Measurements from ENCODE around the gene FALEC.

The FALEC gene

DNA sequence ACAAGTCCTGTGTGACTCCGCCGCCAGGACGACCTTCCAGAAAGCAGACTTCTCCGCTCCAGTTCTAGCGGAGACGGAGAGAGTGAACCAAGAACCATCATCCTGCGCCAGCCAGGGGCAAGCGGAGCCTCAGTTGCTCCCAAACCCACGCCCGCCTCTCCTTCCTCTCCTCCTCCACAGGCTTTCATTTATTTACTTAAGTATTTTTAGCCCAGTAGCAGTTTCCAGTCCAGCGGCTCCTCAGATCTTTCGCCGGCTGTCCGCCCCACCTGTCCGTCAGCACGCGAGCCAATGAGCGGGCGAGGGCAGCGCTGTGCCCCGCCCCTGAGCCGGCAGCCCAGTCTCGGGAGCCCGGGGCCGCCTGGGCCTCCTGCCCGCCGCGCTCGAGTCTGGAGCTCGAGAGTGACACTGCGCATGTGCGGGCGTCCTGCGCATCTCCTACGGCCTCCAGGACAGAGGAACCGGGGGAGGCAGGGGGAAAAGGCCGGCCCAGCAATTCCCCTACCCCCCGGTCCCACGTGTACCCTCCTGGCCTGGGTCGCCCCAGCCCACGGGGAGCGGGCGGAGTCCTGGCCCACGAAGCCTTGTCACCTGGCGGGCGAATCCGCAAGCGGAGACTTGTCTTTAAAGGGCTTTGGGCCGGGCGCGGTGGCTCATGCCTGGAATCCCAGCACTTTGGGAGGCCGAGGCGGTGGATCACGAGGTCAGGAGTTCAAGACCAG is at the start of gene FALEC:
Gene FALEC (plus strand): TSS at position 425 of the 722 bp plus-strand sequence.
- peak; percentile 93 for DNase-seq

DNA sequence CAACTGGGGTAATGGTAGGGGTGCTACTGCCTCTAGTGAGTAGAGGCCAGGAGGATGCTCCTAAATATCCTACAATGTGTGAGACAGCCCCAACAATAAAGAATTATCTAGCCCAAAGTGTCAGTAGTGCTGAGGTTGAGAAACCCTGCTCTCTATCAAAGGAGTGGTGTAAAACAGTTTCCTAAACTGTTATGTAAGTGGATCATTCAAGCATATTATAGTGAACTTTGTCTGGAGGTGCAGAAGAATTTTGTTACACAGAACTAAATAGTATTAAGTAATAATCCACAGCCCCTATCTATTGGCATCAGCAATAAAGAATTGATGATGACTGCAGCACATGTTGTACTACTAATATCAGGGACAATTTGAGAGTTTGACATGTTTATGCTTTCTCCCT is 48.6 kb upstream of the FALEC start:
- no peak for DNase-seq

DNA sequence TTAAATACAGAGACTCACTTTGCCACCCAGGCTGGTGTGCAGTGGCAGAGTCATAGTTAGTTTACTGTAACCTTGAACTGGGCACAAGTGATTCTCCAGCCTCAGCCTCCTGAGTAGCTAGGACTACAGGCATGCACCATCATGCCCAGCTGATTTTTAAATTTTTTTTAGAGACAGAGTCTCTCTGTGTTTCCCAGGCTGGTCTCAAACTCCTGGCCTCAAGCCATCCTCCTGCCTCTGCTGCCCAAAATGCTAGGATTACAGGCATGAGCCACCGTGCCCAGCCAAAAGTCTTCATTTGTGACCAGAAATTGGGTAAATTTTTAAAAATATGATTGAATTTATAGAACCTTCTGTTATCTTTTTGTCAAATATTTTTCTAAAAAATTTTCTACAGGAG is 46.3 kb upstream of the FALEC start:
- DNase-seq = no peak

DNA sequence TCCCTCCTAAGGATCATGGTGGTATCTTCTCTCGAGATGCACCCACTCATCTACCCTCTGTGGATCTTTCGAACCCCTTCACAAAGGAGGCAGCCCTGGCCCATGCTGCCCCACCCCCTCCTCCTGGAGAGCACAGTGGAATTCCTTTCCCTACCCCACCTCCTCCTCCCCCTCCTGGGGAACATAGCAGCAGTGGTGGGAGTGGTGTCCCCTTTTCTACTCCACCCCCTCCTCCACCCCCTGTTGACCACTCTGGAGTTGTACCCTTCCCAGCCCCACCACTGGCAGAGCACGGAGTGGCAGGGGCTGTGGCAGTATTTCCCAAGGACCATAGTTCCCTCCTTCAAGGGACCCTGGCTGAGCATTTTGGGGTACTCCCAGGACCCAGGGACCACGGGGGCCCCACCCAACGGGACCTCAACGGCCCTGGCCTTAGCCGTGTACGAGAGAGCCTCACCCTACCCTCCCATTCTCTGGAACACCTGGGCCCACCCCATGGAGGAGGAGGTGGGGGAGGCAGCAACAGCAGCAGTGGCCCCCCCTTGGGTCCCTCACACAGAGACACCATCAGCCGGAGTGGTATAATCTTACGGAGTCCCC is 42.9 kb upstream of the FALEC start:
- no peak for DNase-seq

DNA sequence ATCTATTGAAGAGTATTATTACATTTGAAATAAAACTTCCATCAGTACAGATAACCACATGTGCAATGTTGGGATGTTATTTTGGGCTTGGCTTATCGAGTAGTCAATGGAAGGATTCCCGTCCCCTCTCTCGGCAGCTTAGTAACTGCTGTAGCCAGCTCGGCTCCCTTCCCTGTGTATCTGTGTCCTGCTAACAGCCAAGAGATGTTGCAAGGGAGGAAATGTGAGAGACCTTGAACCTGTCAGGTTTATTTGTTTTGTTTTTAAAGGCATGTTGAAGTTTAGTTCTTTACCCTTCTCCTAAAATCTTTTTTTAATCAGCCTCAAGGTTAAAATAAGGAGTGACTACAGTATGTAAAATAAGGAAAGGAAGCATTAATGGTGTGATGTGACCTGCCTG is 41.9 kb upstream of the FALEC start:
- DNase-seq = no peak

DNA sequence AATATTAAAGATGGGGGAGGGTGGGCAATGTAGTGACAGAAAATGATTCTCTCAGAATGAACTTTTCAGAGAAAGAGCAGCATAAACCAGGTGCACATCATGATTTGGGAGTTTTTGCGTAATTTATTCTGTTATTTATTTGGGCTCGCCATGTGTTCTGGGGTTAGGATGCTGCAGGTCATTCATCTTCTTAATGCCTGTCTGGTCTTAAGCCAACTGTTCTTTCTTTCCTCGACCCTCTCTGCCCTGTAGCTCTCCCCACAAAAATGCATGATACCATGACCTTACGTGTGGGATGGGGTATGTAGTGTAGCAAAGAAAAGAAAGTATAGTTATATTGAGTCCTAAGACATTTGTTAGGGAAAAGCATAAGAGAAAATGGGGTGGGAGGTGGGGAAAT is 40.7 kb upstream of the FALEC start:
- no peak for DNase-seq

DNA sequence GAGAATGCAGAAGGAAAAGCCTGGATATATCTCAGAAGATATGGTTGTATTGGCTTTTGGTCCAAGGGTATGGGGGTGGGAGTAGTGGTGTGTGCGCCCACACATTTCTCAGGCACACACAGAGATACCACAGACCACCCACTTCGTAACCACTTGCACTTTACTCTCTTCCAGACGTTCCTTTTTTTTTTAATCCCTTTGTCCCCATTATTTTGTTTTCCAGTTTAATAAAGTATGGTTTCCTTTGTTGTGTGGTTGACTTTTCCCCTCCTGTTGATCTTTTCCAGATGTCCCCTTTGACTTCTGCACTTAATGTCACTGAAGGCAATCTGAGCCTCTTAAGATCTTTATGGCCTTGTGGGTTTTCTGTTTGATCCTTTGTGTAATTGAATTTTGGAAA is 38.8 kb upstream of the FALEC start:
- no peak for DNase-seq

DNA sequence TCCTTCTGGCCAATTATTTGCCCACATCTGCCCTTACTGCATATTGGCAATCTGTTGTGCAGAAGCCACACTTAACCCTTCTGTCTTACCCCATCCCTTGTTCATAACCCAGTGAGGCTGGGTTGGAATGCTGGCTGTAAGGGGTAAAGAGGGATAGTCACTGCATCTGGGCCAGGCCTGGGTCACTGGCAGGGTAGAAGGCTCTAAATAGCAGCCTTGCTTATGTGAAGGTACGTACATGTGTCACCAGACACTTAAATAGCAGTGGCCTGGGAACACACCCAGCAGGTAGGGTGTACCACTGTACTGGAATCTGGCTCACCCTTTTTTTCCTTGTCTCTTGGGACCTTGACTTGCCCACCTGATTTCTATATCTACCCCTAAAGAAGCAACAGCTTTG is 38.2 kb upstream of the FALEC start:
- no peak for DNase-seq

DNA sequence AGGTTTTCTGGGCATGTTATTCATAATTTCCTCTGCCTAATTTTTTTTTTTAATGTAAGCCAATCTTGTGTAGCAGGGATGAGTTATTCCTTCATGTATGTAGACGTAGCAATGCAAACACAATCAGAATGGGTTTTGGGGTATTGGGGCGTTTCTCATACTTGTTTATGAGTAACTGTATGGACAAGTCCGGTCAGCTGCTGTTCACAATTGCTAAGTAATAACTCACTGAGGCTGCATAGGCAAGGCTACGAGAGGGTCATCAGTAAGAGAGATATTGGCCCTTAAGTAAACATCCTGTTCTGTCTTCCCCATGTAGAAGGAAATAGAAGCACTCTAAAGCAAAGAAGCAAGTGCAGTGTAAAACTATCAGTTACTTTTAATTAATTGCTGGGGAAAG is 37.8 kb upstream of the FALEC start:
- no peak for DNase-seq

DNA sequence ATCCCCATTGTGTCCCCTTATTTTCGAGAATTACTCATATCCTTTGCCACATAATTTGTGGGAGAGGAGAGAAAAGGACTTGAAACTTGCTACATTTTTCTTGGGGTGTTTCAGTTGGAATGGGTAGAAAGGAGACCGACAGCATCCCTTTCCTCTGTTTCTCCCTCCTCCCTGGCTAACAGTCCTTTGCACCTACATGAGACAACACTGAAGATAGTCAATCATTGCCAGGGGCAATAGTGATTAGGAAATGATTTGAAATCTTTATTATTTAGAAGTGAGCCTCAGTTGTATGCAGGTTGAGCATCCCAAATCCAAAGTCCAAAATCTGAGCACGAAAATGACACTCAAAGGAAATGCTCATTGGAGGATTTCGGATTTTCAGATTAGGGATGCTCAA is 36.2 kb upstream of the FALEC start:
- no peak for DNase-seq

DNA sequence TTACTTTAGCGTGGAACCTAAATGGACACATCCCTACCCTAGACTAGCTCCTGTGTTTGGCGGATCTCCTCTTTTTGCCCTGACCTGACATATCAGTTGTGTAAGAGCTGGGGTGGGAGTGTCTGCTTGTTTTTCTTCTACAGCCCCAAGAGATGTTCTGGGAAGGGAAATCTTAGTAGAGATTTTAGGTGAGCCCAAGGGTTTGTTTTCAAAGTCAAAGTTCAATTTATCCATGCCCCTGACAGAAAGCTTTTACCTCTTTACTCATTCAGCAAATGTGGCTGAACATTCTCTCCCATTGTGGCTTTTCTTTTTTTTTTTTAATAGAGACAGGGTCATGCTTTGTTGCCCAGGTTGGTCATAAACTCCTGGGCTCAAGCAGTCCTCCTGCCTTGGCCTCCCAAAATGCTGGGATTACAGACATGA is 35.6 kb upstream of the FALEC start:
- no peak for DNase-seq

DNA sequence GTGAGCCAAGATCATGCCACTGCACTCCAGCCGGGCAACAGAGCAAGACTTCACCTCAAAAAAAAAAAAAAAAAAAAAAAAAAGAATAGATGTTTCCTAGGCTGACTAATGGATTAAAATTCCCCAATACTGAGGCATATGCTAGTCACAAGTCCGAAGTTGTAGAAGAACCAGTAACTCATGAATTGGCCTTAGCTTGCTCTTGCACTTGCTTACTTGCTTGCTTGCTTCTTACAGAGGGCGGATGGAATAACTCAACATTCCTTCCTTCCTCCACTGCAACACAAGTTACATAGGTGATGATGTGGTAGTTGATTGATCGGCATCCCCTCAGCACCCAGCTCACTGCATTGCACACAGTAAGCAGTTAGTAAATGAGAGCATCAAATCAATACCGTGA is 31.1 kb upstream of the FALEC start:
- no peak for DNase-seq

DNA sequence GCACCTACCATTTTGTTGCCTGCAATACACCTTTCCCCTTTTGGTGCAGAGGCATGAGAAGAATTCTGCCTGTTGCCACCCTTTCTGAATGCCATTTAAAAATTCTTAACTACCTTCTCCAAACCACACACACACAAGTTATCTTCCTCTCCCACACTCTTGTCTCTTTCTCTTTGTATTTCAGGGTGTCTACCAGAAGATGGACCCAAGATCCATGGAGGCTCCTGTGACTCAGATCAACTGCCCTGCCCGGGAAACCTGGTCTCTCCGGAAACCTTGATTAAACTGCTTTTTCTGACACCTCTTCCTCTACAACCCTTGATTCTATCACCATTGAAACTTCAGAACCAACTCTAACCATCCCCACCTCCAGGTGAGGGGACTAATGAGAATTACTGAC is 30.7 kb upstream of the FALEC start:
- DNase-seq = no peak

DNA sequence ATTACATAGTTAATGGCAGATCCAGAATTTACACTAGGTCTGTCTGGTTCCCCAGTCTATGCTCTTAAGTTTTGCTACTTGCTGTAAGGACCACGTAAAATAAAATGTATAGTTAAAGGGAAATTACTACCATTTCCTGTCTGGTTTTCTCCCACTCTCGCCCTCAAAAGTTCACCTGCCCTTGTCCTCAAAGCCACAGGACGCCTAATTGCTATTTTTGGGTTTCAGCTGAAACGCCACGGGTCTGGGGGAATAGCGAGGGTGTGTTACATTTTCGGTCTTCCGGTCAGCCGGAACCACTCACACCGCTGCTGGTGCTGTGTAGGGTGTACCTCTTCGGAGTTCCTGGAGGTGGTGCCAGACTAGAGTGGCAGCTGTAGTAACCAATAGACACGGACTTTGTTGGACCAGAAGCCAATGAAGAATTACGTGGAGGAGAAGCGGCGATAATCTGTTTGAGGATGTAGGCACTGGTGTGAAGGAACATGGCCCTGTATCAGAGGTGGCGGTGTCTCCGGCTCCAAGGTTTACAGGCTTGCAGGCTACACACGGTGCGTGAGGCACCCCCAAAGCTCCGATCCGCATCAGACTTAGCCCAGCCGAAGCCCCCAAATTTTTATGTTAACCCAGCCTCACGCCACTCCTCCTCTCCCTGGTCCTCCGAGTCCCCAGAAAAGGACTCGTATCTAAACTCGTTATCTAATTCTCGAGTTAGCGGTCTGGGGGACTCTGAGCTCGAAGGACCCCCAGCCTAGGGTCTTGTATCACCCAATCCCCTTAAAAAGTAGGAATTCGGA is 28.4 kb upstream of the FALEC start, which contains the start of gene TARS2:
Gene TARS2 (plus strand): TSS at position 454 of the 797 bp plus-strand sequence. CDS start 32 bp downstream, at position 486.
- peak; percentile 97 for DNase-seq

DNA sequence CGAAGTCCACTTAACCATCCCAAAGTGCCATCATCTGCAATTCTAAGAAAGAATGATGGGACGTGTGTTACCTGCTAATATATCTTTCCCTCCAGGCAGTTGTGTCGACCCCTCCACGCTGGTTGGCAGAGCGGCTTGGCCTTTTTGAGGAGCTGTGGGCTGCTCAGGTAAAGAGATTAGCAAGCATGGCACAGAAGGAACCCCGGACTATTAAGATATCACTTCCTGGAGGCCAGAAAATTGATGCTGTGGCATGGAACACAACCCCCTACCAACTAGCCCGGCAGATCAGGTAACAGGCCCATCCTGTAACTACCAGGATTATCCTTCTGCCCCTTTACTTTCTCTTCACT is 27.8 kb upstream of the FALEC start:
- no peak for DNase-seq

DNA sequence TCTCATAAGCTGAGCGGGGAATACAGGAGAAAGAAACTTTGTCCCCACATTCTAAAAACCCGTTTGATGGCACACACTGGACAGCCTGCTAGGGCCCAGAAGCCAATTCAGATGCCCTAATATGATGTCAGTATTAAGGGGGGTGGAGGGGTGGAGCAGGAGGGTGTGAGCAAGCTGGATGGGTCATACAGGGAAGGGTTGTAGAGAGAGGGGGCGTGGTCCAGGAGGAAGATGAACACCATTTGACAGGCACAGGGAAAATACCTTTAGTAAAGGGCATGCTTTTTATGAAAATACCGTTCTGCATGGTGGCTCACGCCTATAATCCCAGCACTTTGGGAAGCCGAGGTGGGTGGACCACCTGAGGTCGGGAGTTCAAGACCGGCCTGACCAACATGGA is 22.4 kb upstream of the FALEC start:
- no peak for DNase-seq

DNA sequence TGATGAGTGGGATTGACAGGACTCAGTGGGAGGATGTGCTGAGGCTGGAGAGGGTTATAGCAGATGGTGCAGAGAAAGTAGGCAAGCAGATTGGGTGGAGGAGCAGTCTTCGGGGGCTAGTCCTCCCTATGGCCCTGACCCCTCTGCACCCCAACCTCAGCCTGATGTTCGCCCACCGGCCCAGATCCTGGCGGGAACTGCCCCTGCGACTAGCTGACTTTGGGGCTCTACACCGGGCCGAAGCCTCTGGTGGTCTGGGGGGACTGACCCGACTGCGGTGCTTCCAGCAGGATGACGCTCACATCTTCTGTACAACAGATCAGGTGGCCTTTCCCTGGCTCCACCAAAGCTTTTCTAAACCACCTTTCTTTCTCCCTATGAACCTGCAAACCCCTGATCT is 17.2 kb upstream of the FALEC start:
- no peak for DNase-seq

DNA sequence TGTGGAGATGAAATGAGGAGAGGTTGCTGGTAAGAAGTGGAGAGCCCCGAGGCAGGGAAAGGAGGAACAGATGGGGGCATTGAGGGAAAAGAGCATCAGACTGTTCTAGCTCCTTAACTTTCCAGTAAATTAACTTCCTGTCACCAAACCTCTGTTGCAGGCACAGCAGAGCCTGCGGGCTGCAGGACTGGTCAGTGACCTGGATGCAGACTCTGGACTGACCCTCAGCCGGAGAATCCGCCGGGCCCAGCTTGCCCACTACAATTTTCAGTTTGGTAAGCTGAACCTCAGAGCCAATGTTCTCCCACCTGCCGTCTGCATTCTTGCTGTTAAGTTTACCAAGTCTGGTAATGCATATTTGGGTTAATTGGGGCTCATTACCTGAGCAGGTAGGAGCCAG is 10.1 kb upstream of the FALEC start:
- DNase-seq = no peak

DNA sequence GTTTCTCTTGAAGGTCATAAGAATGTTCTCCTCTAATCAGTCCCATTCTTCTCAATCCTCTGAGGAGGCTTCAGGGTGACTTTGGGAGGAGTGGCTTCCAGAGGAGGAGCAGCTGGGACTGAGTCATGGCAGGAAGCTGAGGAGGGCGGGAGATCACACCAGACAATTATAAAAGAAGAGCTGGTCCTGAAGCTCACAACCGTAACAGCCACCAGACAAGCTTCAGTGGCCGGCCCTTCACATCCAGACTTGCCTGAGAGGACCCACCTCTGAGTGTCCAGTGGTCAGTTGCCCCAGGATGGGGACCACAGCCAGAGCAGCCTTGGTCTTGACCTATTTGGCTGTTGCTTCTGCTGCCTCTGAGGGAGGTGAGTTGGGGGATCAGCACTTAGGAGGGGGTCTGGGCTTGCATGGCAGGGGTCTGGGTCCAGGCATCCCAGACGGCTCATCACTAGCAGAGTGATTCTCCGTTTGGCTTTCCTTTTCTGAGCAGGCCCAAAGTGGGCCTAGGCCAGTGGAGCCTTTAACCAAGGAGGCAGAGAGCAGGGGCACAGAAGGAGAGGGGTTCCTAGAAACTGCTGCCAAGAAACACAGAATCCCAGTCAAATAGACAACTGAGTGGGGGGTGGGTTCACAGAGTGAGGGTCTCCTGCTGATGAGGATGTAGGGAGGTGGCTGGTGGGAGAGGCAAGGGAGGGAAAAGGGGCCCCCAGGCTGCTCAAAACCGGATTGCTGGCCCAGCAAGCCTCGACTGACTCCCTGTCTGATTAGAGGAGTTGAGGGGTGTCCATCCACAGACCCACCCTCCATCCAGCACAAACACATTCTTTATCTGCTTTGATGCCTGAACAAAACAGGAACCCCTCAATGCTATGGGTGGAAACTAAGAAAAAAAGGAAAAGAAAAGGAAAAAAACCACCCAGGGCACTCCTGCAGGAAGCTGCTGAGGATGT is 7.4 kb upstream of the FALEC start, which contains the start of gene ECM1:
Gene ECM1 (plus strand): TSS at position 198 of the 953 bp plus-strand sequence. CDS start 101 bp downstream, at position 299.
- no peak for DNase-seq

DNA sequence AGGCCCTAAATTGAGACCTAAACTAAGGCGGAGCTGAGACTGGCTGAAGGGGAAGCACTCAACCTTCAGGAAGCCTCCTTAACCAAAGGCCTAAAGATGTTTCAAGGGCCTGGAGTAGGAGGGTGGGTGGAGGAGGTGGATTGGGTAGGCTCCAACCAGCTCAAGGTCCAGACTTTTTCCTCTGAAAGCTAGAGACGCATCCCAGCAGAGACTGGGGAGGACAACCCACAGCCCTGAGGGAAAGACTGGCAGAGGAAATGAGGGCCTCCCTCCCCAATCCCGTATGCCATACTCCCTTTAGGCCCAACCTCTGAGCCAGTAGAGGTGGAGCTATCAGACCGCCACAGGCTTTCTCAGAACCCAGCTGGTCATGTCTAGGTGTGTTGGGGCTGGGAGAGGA is 6.6 kb upstream of the FALEC start:
- DNase-seq = no peak

DNA sequence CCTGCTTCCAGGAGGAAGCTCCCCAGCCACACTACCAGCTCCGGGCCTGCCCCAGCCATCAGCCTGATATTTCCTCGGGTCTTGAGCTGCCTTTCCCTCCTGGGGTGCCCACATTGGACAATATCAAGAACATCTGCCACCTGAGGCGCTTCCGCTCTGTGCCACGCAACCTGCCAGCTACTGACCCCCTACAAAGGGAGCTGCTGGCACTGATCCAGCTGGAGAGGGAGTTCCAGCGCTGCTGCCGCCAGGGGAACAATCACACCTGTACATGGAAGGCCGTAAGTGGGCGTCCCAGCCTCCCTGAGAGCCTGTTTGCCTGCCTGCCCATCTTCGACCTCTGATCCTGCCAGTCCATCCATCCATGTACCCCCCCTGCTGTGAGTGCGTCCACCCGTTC is 4.0 kb upstream of the FALEC start:
- DNase-seq = no peak

DNA sequence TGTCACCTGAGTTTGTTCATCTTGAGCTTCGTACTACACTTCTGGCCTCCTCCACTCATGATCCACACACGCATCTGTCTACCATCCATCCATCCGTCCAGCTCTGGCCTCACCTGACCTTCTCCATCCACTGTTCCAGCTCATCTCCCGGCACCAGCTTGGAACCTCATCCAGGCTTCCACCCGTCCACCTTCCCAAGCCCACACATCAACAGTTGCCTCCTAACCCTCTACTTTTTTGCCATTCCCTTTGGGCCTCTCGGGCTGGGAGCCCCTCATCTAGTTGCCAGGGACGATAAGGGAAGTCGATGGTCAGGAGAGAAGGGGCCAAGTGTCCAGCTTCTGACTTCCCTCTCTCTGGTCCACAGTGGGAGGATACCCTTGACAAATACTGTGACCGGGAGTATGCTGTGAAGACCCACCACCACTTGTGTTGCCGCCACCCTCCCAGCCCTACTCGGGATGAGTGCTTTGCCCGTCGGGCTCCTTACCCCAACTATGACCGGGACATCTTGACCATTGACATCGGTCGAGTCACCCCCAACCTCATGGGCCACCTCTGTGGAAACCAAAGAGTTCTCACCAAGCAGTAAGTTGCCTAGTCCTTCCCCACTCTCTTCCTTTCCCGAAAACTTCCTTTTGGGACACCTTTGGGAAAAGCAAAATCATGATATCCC is 3.4 kb upstream of the FALEC start:
- DNase-seq = no peak

Data from stimulated activated CD8-positive, alpha-beta memory T cell treated with anti-CD3 and anti-CD28 coated beads, Interleukin-4, amount 100 ng/mL, for 48 hours (primary cell).